GM19351 (cell line): ENCODE data around the gene SLC6A18.
"Not testable (repeated sequence)": the region's sequence is repeated elsewhere in the genome, so short reads cannot be mapped to it uniquely, and the experiment has no call there.

Source experiments
- ATAC-seq: cut with Tn5 transposase; IDR thresholded peaks from one replicate; pipeline ENCODE4 v1.9.1; 2021; ENCODE audit warnings: mild to moderate bottlenecking, moderate library complexity; ENCODE audit not compliant: unreplicated experiment

SLC6A18 gene

DNA sequence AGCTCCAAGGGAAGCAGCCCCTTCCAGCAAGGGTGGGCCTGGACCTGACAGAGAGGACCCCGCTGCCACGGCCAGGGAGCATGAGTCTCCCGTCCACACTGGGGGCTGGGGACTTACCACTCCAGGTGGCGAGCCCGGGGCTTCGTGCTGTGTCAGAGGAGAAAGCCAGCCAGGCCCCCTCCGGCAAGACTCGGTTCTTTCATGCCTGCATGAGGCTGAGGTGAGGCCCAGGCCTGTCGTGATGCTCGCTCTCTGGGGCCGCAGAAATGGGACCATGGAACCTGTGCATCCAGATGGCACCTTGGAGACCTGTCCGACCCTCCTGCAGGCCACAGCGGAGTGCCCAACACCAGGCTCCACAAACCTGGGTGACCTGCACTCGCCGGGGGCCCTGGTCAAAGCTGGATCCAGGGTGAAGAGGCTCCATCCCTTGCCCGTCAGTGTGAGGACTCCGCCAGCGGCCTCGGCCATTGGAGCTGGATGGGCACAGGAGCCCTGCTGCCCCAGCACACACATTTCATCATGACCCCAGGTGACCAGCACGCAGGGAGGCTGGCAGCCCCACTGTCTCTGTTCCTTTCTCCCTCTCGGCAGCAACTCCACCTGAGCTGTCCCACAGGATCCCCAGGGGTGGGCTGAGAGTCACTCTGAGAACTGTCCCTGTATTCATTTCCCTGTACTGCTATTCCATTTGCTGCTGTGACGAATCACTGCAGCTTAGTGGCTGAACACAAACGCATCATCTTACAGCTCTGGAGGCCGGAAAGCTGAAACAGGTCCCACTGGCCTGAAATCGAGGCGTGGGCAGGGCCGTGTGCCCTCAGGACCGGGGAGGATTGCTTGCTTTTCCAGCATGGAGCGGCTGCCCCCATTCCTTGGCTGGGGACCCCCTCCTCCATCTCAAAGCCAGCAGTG lies 24.4 kb downstream of the SLC6A18 start:
- no peak for ATAC-seq

DNA sequence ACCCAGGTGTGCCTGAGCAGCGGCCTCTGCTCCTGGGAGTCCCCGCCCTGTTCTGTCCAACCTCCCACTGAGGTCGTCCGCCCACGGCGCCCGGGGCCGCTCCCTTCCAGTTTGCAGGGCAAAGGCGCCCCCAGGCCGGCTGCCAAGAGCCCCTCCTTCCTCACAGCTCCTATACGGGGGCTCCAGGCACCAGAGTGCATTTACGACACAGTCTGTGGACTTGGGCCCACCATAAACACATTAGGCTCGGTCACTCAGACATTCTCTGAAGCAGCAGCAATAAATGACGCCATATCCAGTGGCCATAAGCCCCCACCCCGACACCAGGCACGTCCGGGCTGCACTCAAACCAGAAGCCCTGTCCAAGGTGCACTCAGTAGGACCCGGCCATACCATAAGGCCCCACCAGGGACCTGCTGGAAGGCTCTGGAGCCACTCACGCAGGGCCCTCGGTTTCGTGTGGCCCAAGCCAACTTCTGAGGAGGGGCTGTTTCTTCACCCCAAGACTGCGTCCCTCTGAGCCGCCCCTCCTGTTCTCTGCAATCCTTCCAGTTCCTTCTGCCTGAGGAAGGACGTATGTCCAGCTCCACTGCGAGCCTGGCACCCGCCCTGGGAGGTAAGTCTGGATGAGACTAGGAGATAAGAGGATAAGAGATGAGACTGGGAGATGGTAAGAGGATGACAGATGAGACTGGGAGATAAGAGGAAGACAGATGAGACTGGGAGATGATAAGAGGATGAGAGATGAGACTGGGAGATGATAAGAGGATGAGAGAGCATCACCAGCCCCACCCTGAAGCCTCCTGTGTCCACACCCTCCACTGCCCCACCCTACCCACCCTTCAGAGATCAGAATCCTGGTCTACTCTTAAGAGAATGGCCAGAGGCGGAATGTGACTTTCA lies 26.7 kb downstream of the SLC6A18 start:
- no peak for ATAC-seq

DNA sequence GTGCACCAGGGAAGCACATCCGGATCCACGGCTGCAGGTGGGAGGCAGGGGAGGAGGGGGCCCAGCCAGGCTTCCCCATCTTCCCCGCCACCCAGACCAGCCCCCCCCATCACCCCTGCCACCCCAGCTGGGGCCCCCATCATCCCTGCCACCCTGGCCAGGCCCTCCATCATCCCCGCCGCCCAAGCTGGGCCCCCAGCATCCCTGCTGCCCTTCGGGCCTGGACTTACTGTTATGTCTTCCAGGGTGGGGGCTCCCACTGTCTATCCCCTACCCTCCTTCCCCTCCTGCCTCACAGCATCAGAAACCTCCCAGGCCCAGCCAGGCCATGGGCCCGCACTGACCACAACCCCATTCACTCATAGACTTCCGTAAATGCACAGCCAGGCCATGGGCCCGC lies 27.5 kb downstream of the SLC6A18 start:
- no peak for ATAC-seq

DNA sequence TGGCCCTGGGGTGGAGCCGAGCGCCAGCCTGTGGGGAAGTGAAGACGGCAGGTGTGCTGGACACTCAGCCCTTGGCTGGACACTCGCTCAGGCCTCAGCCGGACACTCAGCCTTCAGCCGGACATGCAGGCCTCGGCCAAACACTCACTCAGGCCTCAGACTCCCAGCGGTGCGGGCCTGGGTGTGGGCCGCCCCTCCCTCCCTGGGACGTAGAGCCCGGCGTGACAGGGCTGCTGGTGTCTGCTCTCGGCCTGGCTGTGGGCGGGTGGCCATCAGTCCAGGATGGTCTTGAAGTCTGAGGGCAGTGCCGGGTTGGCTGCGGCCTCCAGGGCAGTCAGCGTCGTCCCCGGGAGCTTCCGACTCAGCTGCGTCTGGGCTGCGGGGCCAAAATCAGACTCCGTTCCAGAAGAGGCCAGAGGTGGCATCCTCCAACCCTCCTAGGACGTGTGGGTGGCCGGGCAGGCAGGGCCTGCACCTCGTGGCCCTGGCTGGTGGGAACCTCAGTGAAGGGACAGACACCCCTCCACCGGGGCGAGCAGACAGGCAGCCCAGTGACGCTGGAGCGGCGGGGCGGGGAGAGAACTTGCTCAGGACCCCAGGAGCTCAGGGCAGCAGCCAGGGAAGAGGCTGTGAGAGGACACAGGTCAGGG lies 28.4 kb downstream of the SLC6A18 start:
- ATAC-seq, result no peak

DNA sequence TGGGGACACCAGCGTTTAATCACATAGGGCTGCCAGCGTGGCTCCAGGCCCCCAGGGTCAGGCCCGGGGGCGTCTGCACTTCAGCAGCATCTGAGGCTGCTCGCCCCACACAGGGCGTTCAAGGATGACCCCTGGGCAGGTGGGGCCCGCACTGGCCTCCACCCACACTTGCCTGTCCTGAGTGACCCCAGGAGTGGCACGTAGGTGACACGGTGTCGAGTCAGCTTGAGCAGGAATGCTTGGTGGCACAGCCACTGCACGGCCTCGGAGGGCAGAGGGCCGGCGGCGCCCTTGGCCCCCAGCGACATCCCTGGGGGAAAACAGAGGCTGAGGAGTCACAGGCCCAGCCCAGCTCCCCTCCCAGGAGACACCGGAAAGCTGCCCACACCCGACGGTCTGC lies 29.0 kb downstream of the SLC6A18 start:
- no peak for ATAC-seq

DNA sequence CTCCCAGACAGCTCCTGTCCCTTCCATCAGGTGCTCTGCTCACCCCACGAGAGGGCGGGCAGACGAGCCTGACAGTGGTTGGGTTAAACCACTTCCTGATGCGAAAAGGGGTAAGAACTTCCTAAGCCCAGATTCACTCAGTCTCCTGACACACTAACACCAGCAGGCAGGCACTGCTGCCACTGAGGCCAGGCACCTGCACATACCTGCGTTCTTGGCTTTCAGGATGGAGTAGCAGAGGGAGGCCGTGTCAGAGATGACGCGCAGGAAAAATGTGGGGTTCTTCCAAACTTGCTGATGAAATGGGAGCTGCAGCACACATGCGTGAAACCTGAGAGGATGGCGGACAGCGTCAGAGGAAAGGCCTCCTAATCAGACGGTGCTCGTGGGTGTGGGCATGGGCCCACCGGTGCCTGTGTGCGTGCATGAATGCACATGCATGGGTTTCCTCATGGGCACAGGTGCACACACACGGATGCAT lies 29.9 kb downstream of the SLC6A18 start:
- no peak for ATAC-seq

DNA sequence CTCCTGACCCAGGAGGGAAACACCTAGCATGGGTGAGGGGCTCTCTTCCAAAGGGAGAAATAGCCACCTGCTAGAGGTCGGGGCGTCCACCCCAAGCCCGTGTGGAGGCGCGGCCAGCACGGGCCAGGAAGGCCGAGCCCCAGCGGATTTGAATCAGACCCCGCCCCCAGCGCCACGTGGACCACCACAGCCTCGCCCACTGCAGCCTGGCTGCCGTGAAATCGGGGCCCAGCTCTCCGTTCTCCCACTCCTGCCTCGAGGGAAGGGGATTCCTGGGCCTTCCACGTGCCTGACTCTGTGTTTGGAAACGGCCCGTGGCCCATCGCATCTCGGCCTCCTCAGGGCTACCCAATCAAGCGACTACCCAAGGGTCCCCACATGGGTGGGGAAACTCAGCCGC lies 31.6 kb downstream of the SLC6A18 start:
- ATAC-seq, result no peak

DNA sequence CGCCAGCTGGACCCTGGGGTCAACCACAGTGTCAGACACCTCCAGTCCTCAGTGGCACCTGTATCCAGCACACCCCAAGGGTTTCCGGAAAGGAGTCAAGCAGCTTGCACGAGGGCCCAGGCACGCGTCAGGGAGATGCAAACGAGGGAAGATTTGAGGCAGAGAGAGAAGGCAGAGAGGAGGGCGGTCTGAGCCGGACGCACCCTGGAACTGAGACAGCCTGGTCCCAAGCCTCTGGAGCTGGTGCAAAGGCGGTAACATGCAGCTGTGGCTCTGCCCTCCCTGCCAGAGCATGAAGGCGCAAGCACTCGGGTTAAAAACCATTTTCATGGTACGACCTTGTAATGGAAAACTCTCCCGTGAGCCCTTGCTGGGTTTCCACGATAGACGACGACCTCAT lies 32.2 kb downstream of the SLC6A18 start:
- ATAC-seq, result no peak

DNA sequence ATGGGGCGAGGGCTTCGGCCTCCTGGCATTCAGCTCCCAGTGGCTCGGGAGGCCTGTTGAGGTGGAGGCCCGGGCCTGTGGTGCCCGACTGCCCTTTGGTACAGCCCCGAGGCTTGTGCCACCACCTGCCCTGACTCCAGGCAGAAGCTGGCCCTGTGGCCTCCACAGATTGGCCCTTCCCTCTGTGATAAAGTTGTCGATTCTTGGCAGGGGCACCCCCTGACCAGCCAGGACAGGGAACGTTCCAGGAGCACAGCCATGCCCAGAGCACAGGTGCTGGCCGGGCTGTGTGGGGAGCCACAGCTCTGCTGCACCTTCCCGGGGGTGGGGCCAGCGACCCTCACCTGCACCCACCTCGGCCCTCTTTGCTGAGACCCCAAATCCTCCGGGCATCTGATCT lies 32.7 kb downstream of the SLC6A18 start:
- ATAC-seq, result no peak

DNA sequence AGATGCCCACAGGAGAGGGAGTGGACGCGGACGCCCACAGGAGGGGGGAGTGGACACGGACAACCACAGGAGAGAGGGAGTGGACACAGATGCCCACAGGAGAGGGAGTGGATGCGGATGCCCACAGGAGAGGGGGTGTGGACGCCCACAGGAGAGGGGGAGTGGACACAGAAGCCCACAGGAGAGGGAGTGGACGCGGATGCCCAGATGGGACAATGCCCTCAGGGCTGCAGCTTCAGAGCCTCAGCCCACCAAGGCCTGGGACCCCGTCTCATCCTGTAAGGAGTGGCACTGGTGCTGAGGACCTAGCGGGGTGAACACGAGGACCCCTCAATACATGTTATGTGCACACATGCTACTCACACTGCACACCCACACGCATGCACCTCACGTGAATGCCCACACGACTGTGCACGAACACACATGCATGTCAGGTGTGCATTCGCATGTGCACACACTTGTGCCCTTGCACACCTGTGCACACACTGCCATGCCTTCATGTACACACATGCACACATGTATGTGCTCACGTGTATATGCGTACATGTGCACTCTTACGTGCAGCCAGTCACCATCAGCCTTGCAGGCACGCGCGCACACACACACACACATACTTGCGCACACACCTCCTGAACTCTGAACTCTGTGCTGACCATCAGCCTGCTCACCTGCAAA lies 34.8 kb downstream of the SLC6A18 start:
- no peak for ATAC-seq

DNA sequence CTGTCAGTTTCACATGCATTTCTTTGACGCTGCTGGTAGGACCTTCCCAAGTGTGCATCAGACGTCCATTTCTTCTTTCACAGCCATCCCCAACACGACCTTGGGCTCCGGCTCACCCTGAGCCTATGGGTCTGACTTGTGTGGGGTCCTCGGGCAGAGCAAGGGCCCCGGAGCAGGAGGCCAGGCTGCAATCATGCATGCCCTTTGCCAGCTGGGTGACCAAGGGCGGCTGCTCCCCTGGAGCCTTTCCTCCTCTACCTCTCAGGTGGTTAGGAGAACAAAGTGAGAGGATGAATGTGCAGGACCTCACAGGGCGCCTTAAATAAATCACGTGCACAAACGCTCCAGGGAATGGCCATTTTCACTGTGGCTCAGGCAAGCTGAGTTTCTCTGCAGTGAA lies 36.5 kb downstream of the SLC6A18 start:
- ATAC-seq, result no peak

DNA sequence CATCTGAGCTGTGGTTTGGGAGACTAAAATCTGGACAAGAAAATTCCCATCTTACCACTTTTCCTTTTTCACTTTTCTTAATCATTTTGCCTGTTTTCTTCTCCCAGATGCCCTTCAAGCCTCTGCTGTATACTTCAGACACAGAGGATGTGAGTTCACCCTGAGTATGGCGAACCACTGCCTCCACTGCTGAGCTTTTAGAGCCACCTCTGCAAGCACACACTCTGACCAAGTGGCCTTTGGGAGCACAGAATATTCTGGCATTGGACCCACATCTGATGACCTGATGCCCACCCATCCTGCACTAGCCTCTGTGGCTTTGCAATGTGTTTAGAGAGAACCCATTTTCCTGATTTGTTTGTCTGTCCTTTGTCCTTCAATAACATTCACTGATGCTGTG lies 37.2 kb downstream of the SLC6A18 start:
- ATAC-seq, result no peak

DNA sequence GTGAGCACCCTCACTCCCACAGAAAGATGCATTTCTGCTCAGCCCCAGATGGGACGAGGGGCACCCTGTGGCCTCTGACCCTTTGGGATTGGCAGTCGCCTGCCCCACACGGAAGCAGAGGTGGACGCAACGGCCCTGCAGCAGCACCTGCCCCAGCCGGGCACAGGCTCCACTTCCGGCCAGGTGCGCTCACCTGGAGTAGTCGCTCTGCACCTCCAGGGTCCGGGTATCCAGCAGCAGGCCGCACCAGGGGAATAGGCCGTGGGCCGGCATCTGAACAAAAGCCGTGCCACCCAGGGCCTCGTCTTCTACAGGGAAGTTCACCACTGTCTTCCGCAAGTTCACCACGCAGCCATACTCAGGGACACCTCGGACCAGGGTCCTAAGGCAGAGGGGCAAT lies 39.0 kb downstream of the SLC6A18 start:
- no peak for ATAC-seq

DNA sequence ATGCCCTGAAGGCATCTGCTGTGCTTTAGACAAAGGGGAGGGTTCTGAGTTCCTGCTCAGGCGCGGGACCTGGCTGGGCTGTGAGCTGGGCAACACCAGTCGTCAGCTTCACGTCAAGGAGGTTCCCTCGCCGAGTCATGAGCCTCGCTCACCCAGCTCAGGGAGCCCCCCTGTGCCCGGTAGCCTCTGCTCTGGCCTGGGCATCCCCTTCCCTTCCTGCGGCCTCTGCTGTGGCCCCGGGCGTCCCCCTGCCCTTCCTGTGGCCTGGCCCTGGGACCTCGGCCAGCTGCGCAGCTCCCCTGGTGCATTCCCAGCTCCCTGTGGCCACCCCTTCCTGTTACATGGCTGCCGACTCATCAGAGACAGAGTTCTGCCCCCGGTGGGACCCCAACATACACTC lies 39.8 kb downstream of the SLC6A18 start:
- no peak for ATAC-seq

DNA sequence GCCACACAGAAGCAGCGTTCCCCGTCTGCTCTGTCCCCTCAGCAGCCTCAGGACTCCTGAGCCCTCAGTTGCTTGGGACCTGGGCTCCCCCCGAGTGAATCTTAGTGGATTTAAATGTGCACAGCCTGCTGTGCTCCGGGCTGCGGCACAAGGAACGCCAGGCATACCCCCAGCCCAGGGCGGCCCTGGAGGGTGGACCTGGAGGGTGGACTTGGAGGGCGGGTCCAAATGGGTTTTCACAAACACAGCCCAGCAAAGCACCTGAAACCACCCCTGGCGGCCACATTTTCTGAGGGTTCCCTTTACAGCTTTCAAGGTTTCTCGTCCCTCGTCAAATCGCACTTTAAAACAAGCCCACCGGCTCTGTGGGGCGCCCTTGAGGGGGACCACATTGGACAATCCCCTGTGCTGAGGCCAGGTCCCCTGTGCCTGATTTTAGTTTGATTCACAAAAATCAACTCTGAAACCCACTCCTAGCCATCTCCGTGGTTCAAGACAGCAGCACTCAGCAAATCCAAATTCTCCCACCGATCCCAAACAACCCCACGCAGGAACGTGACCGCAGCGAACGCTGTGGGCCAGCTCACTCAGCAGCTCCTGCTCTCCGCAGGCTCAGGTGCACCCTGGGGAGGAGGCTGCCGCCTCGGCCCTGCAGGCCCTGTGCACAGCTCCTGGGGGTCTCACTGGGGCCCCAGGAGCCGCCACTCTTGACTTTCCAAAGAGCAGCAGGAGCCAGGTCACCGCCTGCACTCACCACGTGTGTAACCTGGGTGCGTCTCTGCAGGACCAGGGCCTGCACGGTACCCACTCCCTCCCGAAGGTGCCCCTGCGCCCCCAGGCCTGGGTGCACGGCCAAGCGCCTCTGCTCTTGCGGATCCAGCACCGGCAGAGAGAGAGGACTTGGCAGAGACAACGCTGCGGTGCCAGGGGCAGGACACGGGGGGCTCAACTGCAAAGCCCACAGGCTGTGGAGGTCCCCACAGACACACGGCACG lies 40.6 kb downstream of the SLC6A18 start:
- ATAC-seq, result no peak

DNA sequence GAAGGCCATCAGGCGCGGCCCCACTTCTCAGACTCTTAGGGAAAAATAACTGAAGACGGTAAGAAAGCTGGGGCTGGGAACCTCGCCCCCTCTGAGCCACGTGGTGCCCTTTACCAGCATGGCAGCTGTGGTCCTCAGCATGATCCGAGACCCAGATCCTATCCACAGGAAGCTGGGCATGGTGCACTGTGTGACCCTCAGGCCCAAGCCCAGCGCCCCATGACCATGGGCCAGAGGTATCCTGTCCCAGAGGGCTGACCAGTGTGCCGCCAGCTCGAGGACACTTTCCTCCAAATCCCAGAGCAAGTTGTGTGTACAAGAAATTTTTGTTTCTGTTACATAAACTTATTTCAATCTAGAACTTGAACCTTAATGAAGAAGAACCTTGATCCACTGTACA lies 41.6 kb downstream of the SLC6A18 start:
- no peak for ATAC-seq

DNA sequence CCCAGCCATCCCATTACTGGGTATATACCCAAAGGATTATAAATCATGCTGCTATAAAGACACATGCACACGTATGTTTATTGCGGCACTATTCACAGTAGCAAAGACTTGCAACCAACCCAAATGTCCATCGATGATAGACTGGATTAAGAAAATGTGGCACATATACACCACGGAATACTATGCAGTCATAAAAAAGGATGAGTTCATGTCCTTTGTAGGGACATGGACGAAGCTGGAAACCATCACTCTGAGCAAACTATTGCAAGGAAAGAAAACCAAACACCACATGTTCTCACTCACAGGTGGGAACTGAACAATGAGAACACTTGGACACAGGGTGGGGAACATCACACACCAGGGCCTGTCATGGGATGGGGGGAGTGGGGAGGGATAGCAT lies 42.3 kb downstream of the SLC6A18 start:
- ATAC-seq, result not testable (repeated sequence)

DNA sequence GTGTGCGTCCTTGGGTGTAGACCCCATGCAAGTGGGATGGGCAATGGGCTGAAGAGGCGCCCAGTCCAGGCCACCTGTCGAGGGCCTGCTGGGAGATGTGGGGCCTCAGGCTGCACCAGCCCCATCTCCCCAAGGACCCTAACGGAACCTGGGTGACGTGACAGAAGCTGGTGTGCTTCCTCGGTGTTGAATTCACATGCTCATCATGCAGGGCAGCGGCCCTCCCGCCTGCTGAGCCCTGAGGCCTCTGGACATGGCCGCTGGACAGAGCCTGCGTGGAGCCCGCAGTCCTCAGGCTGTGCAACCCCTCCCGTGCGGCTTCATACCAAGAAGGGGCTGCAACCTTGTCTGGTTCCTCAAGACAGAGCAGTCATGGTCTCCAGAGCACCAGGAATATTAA lies 42.9 kb downstream of the SLC6A18 start:
- ATAC-seq, result no peak

DNA sequence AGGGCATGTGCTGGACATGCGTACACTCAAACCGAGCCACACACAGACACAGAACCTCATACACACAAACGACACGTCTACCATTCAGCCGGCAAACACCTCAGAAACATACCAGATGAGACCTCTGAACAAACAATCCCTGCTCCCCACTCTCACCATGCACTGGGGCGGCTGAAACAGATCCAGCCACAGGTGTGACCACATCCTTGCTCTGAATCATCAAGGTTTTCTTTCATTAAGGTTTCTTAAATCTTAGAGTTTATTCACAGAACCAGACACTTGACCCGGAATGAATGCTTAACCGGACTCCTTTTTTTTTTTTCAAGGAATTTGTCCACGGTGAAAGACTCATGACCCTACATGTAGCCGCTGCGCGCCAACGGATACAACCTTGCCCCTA lies 43.5 kb downstream of the SLC6A18 start:
- ATAC-seq, result no peak

DNA sequence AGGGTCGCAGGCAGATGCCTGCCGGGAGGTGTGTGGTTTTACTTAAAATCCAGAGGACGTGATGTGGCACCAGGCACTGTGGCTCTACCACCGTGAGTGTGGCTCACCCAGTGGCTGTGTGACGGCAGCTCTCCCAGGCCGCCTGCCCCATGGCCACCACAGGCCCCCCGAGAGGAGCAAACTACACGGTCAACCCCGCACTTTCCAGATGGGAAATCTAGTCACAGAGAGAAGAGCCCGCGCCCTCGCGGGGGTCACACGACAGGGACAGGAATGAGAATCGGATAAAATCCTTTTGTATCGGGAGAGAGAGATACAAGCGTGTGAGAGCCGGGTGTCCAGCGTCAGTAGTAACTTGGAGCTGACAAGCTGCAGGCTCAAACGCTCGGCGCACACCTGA lies 45.2 kb downstream of the SLC6A18 start:
- no peak for ATAC-seq
